HG02610 (cell line): Measurements from ENCODE around the gene DCUN1D2.
A peak's percentile ranks its signal among the peaks of the same experiment; 100 is the strongest.
"Not testable (repeated sequence)": the region's sequence is repeated elsewhere in the genome, so short reads cannot be mapped to it uniquely, and the experiment has no call there.

Experiments used
- ATAC-seq: cut with Tn5 transposase; IDR thresholded peaks from one replicate; pipeline ENCODE4 v1.9.1; 2021; ENCODE audit warnings: mild to moderate bottlenecking, moderate library complexity; ENCODE audit not compliant: unreplicated experiment

DCUN1D2 gene

GRCh38 chr13:113491982-113492381 lies 1.5 kb upstream of the DCUN1D2 start:
- ATAC-seq, result no peak

- no peak for ATAC-seq
Observed at GRCh38 chr13:113491418-113491883, 940 bp upstream of the DCUN1D2 start.

DNA sequence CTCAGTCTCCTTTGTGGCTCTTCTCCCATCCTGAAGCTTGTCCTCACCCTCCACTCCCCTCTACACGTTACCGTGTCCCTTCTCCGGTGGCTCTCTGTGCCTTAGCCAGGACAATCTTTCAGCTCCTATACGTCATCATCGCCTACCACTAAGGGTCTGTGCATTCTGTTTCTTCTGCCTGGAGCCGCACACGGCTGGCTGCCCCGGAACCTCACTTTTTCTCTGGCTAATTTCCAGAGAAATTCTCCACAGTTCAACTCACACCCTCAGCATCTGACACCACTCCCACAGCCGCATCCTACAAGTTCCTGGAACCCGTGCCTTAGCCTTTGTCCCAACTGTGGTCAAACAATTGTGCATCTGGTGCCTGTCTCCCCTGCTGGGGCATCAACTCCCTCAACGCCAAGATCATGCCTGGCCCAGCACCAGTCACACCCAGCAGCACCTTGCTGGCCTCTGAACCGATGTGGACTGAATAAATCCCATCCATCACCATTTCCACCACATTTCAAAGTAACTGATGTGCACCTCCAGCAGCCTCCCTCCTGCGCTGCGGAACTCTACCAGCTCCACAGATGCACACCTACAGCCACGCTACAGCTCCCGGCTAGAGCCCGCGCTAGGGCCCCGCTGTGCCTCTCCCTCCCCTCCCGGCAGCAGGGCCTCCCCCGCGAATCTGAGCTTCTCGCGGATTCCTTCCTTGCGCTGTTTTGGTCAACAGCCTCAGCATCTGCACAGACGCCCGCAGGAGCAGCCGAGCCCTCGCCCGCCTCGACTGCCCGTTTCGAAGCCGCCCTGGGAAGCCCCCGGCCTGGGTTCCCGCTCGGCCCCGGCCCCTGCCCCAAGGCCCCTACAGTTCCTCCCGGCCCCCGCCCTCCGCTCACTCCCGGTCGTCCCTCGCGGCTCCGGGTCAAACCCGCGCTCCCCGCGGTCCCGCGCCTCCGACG lies 689 bp downstream of the DCUN1D2 start:
- ATAC-seq, result peak; percentile 12

- ATAC-seq, result no peak
Observed at GRCh38 chr13:113489171-113489548, 1.4 kb downstream of the DCUN1D2 start.

GRCh38 chr13:113488283-113488682 lies 2.2 kb downstream of the DCUN1D2 start:
- no peak for ATAC-seq

GRCh38 chr13:113486698-113487097 lies 3.8 kb downstream of the DCUN1D2 start:
- ATAC-seq, result no peak

GRCh38 chr13:113485545-113485944 lies 5.0 kb downstream of the DCUN1D2 start:
- no peak for ATAC-seq

DNA sequence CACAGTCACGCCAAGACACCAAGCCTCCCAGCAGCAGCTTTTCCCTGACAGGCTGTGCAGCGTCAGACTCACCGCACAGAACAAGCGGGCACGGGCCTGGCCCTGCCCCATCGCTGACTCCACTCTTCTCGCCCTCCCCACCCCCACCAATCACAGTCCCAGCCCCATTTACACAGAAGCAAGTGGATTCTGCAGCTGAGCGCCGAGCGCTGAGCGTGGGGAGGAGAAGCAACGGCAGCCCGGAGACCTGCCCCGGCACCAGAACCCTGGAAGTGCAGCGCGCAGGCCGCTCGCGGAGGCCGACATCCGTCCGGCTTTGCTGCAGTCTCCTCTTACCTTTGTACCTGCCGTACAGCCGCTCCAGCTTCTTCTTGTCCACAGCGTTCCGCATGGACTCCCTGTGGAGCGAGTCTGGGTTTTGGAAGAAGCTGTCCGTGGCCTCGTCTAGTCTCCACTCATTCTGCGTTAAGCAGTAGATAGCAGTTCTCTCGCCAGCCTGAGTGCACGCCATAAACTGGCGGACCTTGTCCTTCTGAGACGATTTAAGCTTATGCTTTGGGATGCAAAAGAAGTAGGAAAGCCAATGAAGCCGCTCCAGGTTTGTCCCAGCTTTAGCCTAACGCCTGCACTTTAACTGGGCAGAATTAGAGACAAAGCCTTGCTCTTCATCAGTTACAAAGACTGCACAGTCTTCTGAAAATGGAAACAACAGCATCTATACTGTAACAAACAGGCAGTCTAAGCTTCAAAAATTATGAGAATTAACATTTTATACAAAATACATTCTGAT lies 6.8 kb downstream of the DCUN1D2 start:
- ATAC-seq, result no peak

DNA sequence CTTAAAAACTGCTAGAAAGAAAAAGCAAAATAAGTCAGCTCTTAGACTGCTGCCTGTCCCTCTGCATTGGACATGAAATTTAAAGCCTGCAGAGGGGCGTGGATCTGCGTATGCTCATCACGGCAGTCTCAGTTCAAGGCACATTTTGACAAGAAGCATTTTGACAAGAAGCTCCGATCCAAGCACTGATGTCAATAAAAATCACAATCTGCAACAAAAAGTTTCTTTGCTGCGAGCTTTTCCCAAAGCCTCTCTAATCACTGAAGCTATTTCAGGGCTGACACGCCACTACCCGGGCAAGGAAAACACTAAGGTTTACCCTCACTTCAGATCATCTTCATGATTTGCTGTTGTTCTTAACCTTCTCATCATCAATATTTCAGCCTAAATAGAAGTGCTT lies 7.4 kb downstream of the DCUN1D2 start:
- ATAC-seq, result no peak

DNA sequence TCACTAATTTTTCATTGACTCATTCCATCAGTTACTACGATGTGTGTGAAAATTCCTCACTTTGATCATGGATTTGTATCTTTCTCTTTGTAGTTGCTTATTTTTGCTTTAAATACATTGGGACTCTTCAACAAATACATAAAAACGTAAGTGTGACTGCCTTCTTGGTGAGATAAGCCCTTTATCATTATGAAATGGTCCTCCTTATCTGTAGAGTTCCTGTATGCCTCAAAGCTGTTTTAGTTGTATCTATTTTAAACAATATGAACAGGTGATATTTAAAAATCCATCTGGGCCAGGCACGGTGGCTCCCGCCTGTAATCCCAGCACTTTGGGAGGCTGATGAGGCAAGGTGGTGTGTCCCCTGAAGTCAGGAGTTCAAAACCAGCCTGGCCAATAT lies 11.3 kb downstream of the DCUN1D2 start:
- ATAC-seq, result no peak

- ATAC-seq, result no peak
Observed at GRCh38 chr13:113477724-113478123, 12.8 kb downstream of the DCUN1D2 start.

- ATAC-seq, result no peak
Observed at GRCh38 chr13:113476811-113477210, 13.7 kb downstream of the DCUN1D2 start.

GRCh38 chr13:113475911-113476310 lies 14.6 kb downstream of the DCUN1D2 start:
- no peak for ATAC-seq

- ATAC-seq, result no peak
Observed at GRCh38 chr13:113475280-113475679, 15.2 kb downstream of the DCUN1D2 start.

DNA sequence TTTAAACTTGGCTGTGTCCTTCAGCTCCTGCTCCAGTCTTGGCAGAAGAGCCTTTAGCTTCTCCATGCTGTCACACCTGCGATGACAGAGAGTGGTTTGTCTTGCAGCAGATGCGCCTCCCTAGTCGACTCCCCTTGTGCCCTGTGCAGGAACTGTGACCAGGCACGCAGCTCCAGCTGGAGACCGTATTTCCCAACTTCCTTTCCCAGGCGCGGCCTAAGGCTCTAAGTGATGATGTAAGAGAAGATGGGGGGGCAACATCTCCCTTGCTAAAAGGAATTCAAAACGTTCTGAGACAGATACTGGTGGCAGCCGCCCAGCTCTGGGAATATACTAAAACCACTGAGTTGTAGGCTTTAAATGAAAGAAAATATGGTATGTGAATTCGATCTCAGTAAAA lies 16.3 kb downstream of the DCUN1D2 start:
- ATAC-seq, result no peak

GRCh38 chr13:113472355-113473025 lies 18.0 kb downstream of the DCUN1D2 start:
- ATAC-seq, result no peak

GRCh38 chr13:113471844-113472243 lies 18.7 kb downstream of the DCUN1D2 start:
- ATAC-seq, result no peak

DNA sequence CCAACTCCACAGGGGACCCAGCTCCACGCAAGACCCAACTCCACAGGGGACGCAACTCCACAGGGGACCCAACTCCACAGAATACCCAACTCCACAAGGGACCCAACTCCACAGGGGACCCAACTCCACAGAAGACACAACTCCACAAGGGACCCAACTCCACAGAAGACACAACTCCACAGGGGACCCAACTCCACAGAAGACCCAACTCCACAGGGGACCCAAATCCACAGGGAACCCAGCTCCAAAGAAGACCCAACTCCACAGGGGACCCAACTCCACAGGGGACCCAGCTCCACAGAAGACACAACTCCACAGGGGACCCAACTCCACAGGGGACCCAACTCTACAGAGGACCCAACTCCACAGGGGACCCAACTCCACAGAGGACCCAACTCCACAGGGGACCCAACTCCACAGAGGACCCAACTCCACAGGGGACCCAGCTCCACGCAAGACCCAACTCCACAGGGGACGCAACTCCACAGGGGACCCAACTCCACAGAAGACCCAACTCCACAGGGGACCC lies 19.8 kb downstream of the DCUN1D2 start:
- ATAC-seq, result not testable (repeated sequence)

DNA sequence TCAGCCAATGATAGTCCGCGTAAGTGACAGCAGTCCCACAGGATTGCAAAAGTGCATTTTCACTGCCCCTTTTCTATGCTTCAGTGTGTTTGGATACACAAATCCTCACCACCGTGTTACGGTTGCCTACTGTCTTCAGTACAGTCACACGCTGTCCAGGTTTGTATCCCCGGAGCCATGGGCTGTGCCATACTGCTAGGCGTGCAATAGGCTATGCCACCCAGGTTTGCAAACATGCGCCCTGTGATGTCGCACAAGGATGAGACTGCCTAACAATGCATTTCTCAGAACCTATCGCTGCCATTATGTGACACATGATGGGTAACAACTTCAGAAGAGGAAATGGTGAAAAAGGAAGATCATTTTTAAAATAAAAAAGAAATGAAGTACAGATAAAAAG lies 20.4 kb downstream of the DCUN1D2 start:
- no peak for ATAC-seq

- ATAC-seq, result no peak
Observed at GRCh38 chr13:113469582-113469981, 20.9 kb downstream of the DCUN1D2 start.
